IPS DF 19.7 (cell line): Measurements from ENCODE around the gene TXNDC11.

Experiments used
- DNase-seq: peaks from one replicate; pipeline ENCODE4 v3.0.0-alpha.2; 2013; ENCODE audit warnings: low read depth, low spot score

The TXNDC11 gene

DNA sequence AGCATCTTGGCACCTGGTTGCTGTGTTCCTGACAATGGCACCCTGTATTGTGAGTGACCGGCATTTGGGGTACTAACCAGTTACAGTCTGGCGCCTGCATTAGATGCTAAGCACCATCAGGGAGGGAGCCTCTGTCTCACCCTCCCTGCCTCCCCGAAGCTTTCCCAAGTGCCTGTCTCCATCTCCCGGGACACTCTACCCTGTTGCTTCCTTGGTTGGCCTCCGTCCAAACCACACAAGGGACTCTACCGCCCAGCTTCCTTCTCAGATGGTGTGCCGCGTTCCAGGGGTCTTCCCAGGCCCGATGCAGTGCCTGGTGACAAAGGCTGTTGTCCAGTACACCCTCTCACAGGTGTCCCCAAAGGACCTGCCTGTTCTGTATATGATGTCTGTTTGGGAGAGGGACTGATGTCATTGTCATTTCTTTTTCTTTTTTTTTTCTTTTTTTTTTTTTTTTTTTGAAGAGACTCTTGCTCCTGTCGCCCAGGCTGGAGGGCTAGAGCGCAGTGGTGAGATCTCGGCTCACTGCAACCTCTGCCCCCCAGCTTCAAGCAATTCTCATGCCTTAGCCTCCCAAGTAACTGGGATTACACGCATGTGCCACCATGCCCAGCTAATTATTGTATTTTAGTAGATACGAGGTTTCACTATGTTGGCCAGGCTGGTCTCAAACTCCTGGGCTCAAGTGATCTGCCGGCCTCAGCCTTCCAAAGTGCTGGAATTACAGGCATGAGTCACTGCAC lies 67.7 kb downstream of the TXNDC11 start:
- DNase-seq, result no peak

DNA sequence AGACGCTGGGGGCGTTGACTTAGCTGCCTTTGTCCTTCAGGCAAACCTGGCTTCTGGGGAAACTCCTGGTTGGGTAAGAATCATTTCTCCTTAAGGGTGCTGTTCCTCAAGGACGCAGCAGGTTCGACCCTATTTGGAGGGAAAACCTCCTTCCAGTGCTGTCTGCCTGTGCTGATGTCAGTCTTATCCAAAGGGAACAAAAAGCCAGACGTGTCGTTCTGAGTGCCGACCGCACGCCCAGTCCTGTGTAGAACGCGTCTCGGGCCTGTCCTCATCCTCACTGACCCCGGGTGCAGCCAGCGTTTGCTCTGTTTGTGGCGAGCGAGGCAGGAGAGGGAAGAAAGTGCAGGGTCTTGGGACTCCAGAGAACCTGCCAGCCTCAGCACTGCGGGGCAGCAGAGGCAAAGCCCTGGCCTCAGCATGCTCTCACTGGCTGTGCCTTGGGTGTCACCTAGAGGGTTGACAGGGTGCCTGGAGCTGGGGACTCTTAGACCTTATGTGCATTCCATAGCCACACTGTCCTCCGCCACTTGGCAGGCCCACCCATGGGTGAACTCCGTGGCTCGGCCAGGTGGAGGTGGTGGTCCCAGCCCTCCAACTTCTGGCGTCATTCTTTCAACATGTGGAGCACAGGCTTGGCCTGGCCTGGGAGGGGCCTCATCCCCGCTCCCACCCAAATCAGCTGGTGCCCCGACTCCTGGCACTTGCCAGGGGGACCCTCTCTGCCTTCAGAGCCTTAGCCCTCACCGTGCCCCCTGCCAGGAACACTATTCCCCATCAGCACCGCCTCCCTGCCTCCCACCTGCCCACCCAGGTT lies 68.4 kb downstream of the TXNDC11 start:
- DNase-seq, result no peak

DNA sequence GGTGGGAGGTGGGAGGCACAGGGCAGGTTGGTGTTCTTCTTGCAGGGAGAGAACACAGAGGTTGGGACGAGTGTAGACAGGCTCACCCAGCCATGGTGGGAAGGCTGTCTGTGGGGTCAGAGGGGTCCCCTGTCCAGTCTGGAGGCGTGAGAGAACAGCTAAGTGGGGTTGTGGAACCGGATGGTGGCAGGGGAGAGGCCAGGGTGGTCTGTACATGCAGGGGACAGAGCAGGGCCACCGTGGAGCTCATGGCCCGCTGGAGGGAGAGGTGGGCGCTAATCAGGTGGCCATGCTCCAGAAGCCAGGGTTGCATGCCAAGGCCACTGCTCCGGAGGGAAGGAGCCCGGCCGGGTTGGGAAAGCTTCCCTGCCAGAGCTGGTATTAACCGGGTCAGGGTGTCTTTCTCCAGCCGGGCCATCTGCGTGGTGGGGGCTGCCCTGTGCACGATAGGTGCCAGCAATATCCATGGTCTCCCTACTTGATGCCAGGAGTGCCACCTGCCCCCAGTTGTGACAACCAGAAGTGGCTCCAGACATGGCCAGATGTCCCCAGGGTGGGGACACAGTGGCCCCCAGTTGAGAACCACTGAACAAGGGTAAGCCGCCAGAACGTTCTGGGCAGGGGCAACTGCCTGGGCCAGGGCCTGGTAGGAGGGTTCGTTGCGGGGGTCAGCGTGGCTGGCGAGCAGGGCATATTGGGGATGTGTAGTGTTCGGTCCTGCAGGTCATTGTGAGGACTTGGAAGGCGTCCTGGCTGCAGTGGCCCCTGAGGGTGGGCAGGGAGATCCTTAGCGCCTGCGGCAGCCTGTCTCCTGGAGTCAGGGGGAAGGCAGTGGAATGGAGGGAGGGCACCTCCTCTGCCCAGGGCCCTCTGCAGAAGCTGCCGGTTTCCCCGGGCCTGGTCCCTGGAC lies 69.3 kb downstream of the TXNDC11 start:
- DNase-seq, result no peak

DNA sequence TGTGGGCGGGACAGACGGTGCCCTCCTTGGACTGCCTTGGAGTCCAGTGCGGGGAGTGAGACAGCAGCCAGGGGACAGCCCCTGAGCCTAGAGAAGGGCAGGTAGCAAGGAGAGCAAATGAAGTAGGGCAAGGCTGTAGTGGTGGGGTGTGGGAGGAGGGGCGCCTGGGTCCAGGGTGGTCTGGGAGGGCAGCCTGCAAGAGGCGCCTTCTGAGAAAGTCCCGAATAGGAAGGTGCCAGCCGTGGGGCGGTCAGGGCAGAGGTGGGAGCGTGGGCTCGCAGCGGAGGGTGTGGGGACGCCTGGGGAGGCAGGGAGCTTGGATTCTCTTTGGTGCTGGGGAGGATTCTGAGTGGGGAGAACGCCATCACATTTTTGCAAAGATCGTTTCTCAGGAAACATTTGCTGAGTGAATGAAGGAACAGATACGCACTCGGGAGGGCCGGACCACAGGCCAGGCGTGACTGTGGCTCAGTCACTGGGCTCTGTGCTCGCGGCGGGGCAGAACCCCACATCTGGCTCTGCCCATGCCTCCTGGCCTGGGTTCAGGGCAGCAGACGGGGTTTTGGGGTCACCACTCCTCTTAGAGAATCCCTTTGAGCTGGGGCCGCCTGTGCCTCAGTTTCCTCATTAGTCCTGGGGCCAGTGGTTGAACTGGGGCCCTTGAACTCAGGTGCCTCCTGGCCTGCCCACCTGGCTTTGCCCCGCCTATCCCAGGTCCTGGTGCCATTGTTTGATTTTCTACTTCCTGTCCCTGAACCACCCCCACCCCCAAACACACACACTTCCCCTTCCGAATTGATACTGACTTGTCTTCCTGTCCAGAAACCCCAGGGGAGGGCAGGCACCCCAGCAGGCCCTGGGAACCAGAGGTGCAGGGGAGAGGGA lies 70.2 kb downstream of the TXNDC11 start:
- DNase-seq, result no peak

DNA sequence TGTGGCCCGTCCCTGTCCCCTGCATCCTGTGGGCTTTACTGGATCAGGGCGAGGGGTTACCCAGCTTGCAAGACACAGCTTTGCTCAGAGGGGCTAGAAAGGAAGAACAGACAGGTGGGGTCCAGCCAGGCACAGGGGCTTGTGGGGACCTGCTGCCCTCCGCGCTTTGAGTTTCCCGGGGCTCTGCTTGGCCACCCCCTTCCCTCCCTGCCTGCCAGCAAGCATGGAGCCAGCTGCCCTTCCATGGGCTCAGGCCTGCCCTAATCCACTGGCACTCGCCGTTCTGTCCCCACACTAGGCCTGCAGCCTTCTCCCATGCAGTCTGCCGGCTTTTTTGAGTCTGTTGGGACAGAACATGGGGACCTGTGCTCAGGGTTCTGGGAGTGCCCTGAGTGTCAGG lies 71.0 kb downstream of the TXNDC11 start:
- no peak for DNase-seq

DNA sequence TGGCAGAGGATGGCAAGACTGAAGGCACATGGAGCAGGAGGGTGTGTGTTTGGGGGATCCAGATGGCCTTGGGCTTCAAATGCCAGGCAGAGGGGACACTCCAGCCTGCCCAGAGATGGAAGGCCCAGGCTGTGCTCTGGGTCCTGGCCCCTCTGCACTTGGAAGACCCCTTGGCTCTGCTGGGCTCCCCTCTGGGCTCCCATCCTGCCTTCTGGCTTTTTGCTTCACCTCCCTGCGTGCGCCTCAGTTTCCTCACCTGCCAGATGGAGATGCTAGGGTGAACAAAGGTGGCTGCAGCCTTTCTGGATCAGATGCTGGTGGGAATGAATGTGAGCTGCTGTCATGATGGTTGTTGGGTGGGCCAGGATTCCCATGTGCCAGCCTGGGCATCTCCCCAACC lies 71.4 kb downstream of the TXNDC11 start:
- no peak for DNase-seq

DNA sequence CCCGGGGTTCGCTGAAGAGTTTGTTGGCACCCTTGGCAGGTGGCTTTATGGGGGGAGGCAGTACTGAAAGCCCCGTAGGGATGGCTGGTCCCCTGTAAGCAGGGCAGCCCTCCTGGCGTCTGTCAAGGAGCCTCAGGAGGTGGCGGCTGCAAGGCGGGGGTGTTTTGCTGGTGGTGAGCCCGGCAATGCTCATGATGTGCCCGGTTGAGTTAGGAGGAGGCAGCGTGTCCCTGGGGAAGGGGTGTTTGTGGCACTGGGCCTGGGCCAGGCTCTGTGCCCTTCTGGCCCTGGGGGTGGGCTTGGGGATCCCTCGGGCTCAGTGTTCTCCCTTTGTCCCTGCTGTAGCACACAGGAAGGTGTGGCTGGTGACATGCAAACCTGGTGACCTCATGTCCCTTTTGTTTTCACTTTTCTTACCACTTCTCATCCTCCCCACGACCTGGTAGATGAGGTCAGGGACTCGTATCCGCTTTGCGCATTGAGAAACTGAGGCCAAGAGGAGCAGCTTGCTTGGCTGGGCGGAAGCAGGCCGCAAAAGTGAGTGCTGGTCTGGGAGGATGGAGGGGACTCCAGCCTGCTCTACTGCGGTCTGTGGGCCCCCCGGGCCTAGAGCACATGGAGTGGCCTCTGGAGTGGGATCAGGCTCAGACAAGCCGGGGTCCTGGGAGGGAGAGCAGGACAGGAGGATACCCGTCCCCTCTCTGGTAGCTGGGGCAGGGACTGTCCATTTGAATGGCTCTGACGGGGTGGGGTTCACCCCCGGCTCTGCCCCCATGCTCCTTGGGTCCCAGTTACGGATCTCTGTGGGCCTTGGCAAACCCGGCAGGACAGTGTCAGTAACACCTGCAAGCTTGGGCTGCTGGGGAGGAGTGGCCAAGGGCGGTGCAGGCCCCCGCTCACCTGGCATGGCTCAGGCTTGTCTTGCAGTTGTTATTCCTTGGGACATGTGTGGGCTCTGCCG lies 72.2 kb downstream of the TXNDC11 start:
- no peak for DNase-seq

DNA sequence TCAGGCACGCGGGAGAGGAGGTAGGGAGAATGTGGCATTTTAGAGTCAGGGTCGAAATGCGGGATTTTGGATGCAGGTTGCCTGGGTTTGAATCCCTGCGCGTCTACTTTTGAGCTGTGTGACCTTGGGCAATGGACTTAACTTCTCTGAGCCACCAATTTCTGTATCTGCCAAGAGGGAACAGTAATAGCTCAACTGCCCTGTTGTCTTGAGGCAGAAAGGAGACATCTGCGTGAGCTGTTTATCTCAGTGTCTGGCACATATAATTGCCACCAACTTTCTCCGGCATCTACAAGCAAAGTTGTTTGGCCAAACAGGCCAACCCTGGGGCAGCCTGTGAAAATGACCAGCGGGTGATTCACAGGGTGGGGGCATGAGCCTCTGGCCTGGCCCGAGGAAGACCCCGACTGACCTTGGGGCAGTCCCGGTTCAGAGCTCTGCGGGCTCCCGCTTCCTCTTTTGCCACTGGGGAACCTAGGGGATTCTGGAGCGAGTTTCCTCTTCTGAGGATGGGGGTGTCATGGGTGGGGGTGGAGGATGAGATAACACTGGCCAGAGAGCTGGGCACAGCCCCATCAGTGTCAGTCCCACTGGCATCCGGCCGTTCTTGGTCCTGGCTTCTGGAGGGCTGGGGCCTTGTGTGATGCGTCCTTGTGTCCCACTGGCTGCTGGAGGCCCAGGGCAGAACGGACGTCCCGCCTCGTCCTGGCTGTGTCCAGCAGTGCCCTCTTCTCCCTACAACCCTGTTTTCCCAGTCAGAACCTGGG lies 73.1 kb downstream of the TXNDC11 start:
- no peak for DNase-seq

DNA sequence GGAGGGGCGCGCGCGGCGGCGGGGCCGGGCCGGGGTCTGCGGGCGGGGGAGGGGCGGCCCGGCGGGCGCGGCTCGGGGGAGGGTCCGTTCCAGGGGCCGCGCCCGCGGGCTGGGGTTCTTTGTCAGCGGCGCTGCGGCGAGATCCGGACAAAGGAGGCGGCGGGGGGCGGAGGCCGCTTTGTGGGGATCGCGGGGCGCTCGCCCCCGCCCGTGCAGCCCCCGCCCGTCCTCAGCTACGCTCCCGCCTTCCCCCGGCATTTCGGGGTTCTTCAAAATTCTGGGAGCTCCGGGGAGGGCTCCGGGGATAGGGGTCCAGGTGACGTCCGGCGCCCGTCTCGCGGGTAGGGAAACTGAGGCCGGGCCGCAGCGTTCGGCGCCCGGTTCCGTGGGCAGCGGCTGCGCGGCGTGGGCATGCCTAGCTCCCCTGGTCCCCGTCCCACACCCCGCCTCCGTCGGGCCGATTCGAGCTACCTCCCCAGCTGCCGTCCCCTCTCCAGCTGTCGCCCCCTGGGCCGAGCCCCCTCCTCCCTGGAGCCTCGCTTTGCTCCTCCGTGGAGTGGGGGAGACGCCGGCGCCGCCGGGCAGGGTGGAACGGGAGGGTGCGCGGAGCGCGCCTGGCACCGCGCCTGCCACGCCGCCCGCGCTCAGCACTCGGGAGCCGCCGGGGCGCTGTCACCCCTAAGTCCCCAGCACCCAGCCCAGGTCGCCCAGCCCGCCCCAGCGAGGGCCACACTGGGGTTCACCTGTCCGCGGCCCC lies 73.9 kb downstream of the TXNDC11 start:
- DNase-seq, result no peak

DNA sequence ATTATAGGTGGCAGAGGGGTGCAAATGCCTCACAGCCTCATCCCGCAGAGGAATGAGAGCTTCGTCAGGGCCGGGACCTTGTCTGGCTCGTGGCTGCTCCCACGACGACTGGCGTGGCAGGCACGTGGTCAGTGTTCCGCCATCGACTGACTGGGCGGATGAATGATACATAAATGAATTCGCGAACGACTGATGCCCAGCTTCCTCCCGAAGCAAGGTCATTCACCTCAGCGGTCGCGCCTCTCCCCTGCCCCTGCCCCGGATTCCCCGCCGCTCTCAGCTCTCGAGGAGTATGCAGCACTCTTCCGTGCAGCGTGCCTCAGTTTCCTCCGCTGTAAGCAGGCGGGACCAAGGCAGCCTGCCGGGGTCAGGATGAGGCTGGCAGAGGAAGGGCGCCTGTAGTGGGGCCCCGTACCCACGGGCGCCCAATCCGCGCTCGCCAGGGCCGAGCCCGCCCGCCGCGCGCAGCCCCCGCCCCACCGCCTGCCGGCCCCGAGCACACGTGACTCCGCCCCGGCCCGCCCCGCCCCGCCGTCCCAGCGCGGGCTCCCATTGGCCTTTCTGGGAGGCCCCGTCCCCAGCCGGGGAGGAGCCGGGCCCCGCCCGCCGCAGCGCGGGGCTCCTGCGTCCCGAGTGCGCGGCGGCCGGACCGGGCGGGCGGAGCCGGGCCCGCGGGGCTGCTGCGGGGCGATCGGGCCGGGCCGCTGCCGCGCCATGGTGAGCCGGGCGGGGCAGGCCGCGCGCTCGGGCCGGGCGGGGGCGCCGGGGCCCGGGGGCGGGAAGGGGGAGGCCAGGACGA lies 74.6 kb downstream of the TXNDC11 start, which contains the start of gene SNN:
SNN (plus strand) TSS at position 632 of the 799 bp plus-strand sequence. CDS start 7,605 bp downstream, outside the sequence.
- no peak for DNase-seq

DNA sequence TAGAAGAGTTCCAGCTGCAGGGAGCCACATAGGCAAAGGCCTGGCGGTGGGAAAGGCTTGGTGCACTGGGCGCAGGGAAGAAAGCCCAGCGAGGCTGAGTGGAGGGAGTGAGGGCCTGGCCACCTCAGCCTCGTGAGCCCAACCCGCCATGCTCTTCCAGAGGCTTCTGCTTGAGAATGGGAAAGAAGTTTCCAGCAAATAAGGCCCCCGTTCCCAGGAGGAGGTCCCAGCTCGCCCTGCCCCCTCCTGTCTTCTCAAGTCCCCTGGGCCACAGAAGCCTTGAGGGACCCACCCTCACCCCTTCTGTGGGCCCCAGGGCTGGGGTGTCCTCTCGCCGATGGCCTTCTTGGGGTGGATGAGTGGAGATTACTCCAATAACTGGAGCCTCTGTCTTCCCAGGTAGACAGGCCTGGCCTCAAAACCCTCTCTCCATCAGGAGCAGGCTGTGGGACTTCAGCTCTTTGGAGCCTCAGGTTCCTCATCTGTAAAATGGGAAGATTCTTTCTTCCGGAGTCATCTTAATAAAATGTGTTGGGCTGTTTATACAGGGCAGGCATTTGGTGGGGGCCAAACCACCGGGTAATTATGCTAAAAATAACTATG lies 75.3 kb downstream of the TXNDC11 start:
- DNase-seq, result no peak

DNA sequence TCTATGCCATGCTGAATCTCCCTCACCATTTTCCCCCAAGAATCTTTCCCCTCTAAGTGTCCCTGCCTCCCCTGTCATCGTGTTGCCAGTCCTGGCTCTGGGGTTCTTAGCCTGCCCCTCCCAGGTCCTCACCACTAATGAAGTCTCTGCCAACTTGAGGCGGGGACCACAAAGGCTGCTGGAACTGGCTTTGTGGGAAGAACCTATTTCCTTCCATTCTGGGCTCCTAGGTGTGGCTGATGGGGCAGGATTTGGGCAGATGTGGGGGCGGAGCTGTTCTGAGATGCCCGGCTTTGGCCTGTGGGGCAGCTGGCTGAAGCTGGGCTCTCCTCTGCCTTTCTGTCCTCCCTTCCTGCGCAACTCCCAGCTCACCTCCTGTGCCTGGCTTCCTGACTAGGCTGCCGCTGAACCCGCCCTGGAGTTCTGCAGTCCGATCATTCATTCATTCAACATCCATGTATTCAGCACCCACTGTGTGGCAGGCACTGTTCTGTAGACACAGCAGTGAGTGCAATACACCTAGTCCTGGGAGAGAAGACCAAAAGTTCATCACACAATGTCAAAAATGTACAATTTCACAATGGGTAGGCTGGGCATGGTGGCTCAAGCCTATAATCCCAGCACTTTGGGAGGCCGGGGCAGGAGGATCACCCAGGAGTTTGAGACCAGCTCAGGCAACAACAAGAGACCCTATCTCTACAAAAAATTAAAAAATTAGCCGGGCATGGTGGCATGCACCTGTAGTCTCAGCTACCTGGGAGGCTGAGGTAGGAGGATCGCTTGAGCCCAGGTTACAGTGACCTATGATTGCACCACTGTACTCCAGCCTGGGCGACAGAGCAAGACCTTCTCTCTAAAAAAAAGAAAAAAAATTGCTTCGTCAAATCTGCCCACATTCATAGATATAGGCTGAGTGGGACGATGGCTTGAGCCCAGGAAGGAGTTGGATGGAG lies 76.3 kb downstream of the TXNDC11 start:
- DNase-seq, result no peak

DNA sequence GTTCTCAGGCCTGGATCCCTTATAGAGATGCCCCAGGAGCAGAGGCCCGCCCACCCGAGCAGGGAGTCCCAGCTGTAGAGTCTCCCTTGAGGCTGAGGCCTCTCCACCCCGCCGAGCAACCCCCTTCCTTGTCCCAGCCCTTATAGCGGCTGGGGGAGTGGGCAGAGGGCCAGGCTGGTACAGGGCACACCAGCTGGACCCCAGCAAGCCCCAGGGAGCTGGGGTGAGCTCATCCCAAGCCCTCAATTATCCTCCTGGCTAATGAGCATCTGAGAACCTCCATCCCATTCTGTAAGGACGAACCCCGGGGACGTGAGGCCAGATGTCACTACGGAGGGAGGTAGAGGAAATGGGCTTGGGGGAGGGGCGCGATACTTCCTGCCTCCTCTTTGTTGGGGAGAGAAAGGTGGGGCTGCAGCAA lies 77.6 kb downstream of the TXNDC11 start:
- DNase-seq, result no peak

DNA sequence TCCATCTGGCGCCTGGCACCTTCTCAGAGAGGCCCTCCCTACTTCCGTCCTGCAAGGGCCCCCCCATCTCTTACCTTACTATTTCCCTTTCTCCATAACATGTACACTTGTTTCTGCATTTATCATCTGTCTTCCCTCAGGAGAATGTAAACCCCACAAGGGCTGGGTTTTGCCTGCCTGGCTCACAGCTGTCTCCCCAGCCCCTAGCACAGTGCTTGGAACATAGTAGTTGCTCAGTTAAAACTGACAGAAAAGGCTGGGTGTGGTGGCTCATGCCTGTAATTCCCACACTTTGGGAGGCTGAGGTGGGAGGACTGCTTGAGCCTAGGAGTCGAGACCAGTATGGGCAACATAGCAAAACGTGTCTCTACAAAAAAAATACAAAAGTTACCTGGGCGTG lies 80.1 kb downstream of the TXNDC11 start:
- no peak for DNase-seq

DNA sequence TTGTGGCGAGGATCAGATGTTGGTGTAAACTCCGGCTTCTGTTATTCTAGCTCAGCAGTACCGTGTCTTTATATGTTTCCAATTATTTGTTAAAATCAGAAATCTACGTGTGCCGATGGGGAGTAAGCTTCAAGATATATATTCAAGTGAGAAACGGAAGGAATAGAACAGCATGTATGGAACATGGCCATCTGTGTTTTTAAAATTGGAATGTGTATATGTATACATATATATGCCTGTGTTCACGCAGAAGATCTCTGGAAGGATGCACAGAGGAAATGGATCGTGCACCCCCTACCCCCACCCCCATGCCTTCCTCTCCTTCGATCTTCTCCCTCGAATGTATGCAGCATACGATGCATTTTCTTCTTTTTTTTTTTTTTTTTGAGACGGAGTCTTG lies 82.1 kb downstream of the TXNDC11 start:
- DNase-seq, result no peak
